Heart right ventricle (tissue), 16 donors: Measurements from ENCODE around the gene KDM3A. TPM values are rescaled to one million over a fixed set of nuclear protein-coding genes. Genes with fewer than 3 reads are reported as not detected.

ENCODE experiments used
- ATAC-seq, 8 donors: fragments of 200-7000 bp; cut with Tn5 transposase; one replicate each; pipeline ENCODE4 v1.9.1; 2020; ENCODE audit warnings: mild to moderate bottlenecking in 8 of 8, moderate library complexity in 8 of 8, moderate number of reproducible peaks in 1 of 8
- DNase-seq, 2 donors: peaks; one replicate each; pipeline ENCODE4 v3.0.0-alpha.2; 2020
- H3K27ac ChIP-seq, 10 donors: fragments of 200-600 bp; sonication (generic) in 2 of 10; one replicate each; pipeline versions ENCODE4 v1.5.0 to v1.8.0; 2020 to 2022; ENCODE audit warnings: mild to moderate bottlenecking in 3 of 10
- H3K27me3 ChIP-seq, 7 donors: fragments of 200-600 bp; one replicate each; pipeline ENCODE4 v1.8.0; 2021 to 2022; ENCODE audit warnings: mild to moderate bottlenecking in 2 of 7
- H3K36me3 ChIP-seq, 9 donors: fragments of 200-600 bp; sonication (generic) in 1 of 9; one replicate each; pipeline versions ENCODE4 v1.5.0 to v1.8.0; 2020 to 2022; ENCODE audit warnings: mild to moderate bottlenecking in 2 of 9
- H3K4me1 ChIP-seq, 9 donors: fragments of 200-600 bp; sonication (generic) in 1 of 9; one replicate each; pipeline versions ENCODE4 v1.5.0 to v1.8.0; 2020 to 2022; ENCODE audit warnings: mild to moderate bottlenecking in 4 of 9
- H3K4me3 ChIP-seq, 10 donors: fragments of 200-600 bp; sonication (generic) in 2 of 10; one replicate each; pipeline versions ENCODE4 v1.5.0 to v1.8.0; 2020 to 2022; ENCODE audit warnings: mild to moderate bottlenecking in 7 of 10, moderate library complexity in 2 of 10
- H3K9me3 ChIP-seq, 11 donors: fragments of 200-600 bp in 10 of 11; sonication (generic) in 2 of 11; one replicate each; pipeline versions ENCODE4 v1.5.0 to v1.8.0; 2013 to 2022; ENCODE audit warnings: mild to moderate bottlenecking in 2 of 11, control low read depth in 1 of 11, moderate library complexity in 1 of 11
- CTCF ChIP-seq, 9 donors: fragments of 200-600 bp; sonication (generic) in 2 of 9; IDR thresholded peaks; one replicate each; pipeline versions ENCODE4 v1.5.0 to v1.8.0; 2021 to 2022; ENCODE audit warnings: antibody characterized with exemption in 9 of 9, mild to moderate bottlenecking in 5 of 9, moderate library complexity in 1 of 9
- WGBS, 2 donors: extraction: QIAGEN DNeasy Blood & Tissue Kit; methylation state at CpG; one replicate each; pipeline ENCODE4 v1.1.7; 2013; ENCODE audit warnings: inconsistent platforms in 1 of 2; 5-methylcytosine and 5-hydroxymethylcytosine counted together
- intact Hi-C, 10 donors: fragments of 100-400 bp; cut with DNase I; formaldehyde crosslinking; loops; one replicate each; pipeline versions ENCODE4 v1.11.1 to v1.14.2; 2022
- polyA plus RNA-seq, 2 donors: library from polyadenylated mRNA; stranded (reverse); fragments of 200-250 nt; gene quantifications; one replicate each; pipeline ENCODE4 v1.2.3, GENCODE V29; 2013
- total RNA-seq, 10 donors: library from RNA; stranded (reverse); fragmentation: NEBNext Ultra II Directional in 3 of 10; extraction: Animal tissue kit (Norgen Biotek cat#: 25700) in 3 of 10; gene quantifications; one replicate each; pipeline versions ENCODE4 v1.2.1 to v1.2.4, GENCODE V29; 2021 to 2023
- donor health status: Arrhythmogenic right ventricular cardiomyopathy.
- donor health status: ischemic (EF 13 %, LVEDD 7.1; RV severe dilation, severe dysfunction).
- donor health status: healthy with polysubstance abuse.
- donor health status: DM: no; HTN: yes; CAD: no.
- donor health status: DM: no; HTN: no; CAD: no.
- donor health status: ischemic (EF 25% LVEDD 6.9; RV normal size, moderate dysfunction).
- donor health status: ischemic (EF 25% LVEDD 5.7; RV mildly dilated, moderate dysfunction).
- donor health status: healthy.
- donor health status: DM: yes; HTN: yes; CAD: no.
- donor health status: Ischemic cardiomyopathy.
- donor health status: ischemic (EF 35%, LVEDD 5.7; RV mildly dilated, moderate dysfunction).
- donor health status: nonischemic (EF 11% LVEDD 7.7; RV severe dilation, severe dysfunction).
- donor health status: DM: yes; HTN: yes; CAD: no.
- donor health status: PGD.
- donor health status: ischemic (EF 29% LVEDD 5.4; RV normal size, mild dysfunction).
- donor health status: nonischemic (EF 23%, LVEDD 6.1; RV moderate dilation, normal function).

The KDM3A gene
- total and polyA plus RNA-seq, 12 donors: 17.1 to 53.7 (median 33.1) TPM

DNA sequence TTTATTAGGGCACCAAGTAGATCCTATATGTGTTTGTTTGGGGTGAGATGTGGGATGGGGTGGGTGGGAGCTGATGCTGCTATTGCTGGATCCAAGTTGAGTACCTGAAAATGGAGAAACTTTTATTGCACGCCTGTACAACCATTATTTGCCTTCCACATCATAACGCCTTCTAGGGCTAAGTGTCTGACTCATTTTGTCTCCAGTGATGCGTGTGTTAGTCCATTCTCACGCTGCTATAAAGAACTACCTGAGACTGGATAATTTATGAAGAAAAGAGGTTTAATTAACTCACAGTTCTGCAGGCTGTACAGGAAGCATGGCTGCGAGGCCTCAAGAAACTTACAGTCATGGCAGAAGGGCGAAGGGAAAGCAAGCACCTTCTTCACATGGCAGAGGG, 58.2 kb downstream of the KDM3A start:
- H3K4me3 ChIP-seq: no peak overlapping the region
- intact Hi-C loops: no loop called here
- no peak overlapping the region for H3K27ac ChIP-seq
- WGBS, 2 donors: 98% methylated on average over 6 of the region's 6 CpGs
- no peaks in the 10 kb centered on the region for H3K4me1 ChIP-seq
- DNase-seq (no peak), ATAC-seq (no peak)
- H3K9me3 ChIP-seq: peaks cover 0 to 23% (median 0%) of the 10 kb centered on the region in 11 donors
- H3K27me3 ChIP-seq: no peaks in the 10 kb centered on the region
- no peak for TF ChIP-seq CTCF (IDR thresholded peaks at IDR 0.05)
- H3K36me3 ChIP-seq: peaks cover 0 to 100% (median 35%) of the 10 kb centered on the region in 9 donors

DNA sequence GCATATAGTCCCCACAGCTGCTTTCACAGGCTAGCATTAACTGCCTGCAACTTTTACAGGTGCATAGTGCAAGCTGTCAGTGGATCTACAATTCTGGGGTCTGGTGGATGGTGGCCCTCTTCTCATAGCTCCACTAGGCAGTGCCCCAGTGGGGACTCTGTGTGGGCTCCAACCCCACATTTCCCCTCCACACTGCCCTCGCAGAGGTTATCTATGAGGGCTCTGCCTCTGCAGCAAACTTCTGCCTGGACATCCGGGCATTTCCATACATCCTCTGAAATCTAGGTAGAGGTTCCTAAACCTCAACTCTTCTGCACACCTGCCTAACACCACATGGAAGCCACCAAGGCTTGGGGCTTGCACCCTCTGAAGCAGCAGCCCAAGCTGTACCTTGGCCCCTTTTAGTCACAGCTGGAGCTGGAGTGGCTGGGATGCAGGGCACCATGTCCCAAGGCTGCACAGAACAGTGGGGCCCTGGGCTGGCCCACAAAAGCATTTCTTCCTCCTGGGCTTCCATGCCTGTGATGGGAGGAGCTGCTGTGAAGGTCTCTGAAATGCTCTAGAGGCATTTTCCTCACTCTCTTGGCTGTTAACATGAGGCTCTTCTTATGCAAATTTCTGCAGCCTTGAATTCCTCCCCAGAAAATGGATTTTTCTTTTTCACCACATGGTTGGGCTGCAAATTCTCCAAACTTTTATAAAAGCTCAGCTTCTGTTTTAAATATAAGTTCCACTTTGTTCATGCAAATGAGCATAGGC, 59.3 kb downstream of the KDM3A start:
- ATAC-seq (peak in 1 of 8 donors; percentile 22), DNase-seq (no peak)
- Histone ChIP-seq H3K4me1 (no peaks in the 10 kb centered on the region), H3K27ac (no peak overlapping the region), H3K27me3 (no peaks in the 10 kb centered on the region), H3K36me3 (peaks cover 0 to 100% (median 40%) of the 10 kb centered on the region in 9 donors), H3K9me3 (peaks cover 0 to 23% (median 0%) of the 10 kb centered on the region in 11 donors), H3K4me3 (no peak overlapping the region)
- intact Hi-C loops: loop anchor here in 1 of 10 donors (5.0 kb wide), 1 partner anchor 1363 kb away; no protein-coding TSS in a partner anchor
- 97 to 98% methylated on average over 2 of the region's 2 CpGs for WGBS, 2 donors
- TF ChIP-seq CTCF (IDR thresholded peaks at IDR 0.05): no peak

- WGBS, 2 donors: 48 to 71% methylated on average over 7 of the region's 7 CpGs
- peaks cover 0 to 80% (median 28%) of the 10 kb centered on the region in 9 donors for H3K36me3 ChIP-seq
- intact Hi-C loops: no loop called here
These were observed 66.4 kb downstream of the KDM3A start for GRCh38 chr2:86507600-86507999.

More at GRCh38 chr2:86507600-86507999, 66.4 kb downstream of the KDM3A start:
- peaks cover 0 to 27% (median 18%) of the 10 kb centered on the region in 9 donors for H3K4me1 ChIP-seq
- ATAC-seq (peak in 7 of 8 donors; percentile 31 to 67 (median 52)), DNase-seq (no peak)
- TF ChIP-seq CTCF (IDR thresholded peaks at IDR 0.05): no peak
- no peak overlapping the region for H3K4me3 ChIP-seq
- H3K27ac ChIP-seq: peak overlapping the region in 1 of 10 donors; percentile 18
- no peaks in the 10 kb centered on the region for H3K27me3 ChIP-seq
- H3K9me3 ChIP-seq: no peaks in the 10 kb centered on the region
